WERI-Rb-1 (cell line): Measurements from ENCODE around the gene UIMC1.

Experiments
- DNase-seq: peaks from one replicate; pipeline ENCODE4 v3.0.0-alpha.2; 2020
- H3K27ac ChIP-seq: fragments of 250-450 bp; sonication (Bioruptor Pico); 2 replicates; pipeline ENCODE4 v1.5.1; 2020; ENCODE audit warnings: mild to moderate bottlenecking, moderate library complexity
- H3K27me3 ChIP-seq: fragments of 250-450 bp; sonication (Bioruptor Pico); 2 replicates; pipeline ENCODE4 v1.5.1; 2021; ENCODE audit warnings: mild to moderate bottlenecking, low read depth, moderate library complexity; ENCODE audit not compliant: insufficient read depth, severe bottlenecking
- H3K36me3 ChIP-seq: fragments of 250-450 bp; sonication (Bioruptor Pico); 2 replicates; pipeline ENCODE4 v1.5.1; 2020; ENCODE audit warnings: mild to moderate bottlenecking, moderate library complexity
- H3K4me3 ChIP-seq: 2 replicates; pipeline ENCODE4 v1.5.1; 2011; ENCODE audit warnings: low read depth, mild to moderate bottlenecking, control low read depth, low read length
- H3K9me3 ChIP-seq: fragments of 250-450 bp; sonication (Bioruptor Pico); 2 replicates; pipeline ENCODE4 v1.5.1; 2021; ENCODE audit warnings: mild to moderate bottlenecking, moderate library complexity; ENCODE audit not compliant: severe bottlenecking
- CTCF ChIP-seq: IDR thresholded peaks from 2 replicates; pipeline ENCODE4 v1.5.1; 2011; ENCODE audit warnings: low read depth, mild to moderate bottlenecking, control low read depth, inconsistent platforms, low read length

Gene UIMC1

GRCh38 chr5:177043114-177043513 is 36.5 kb upstream of the UIMC1 start:
- Histone ChIP-seq H3K4me3 (no peak overlapping the region), H3K27me3 (no peaks in the 10 kb centered on the region), H3K27ac (no peak overlapping the region), H3K36me3 (peaks cover 5% of the 10 kb centered on the region), H3K9me3 (no peaks in the 10 kb centered on the region)
- DNase-seq: no peak
- no peak for TF ChIP-seq CTCF

- DNase-seq: no peak
- Histone ChIP-seq H3K27ac (no peak overlapping the region), H3K9me3 (no peaks in the 10 kb centered on the region), H3K36me3 (peaks cover 5% of the 10 kb centered on the region), H3K27me3 (no peaks in the 10 kb centered on the region), H3K4me3 (no peak overlapping the region)
- no peak for TF ChIP-seq CTCF
These were observed 35.4 kb upstream of the UIMC1 start for GRCh38 chr5:177041936-177042335.

GRCh38 chr5:177040814-177041420 is 34.3 kb upstream of the UIMC1 start:
- H3K27ac ChIP-seq: no peak overlapping the region
- H3K36me3 ChIP-seq: peaks cover 5% of the 10 kb centered on the region
- TF ChIP-seq CTCF: no peak
- no peaks in the 10 kb centered on the region for H3K27me3 ChIP-seq
- H3K4me3 ChIP-seq: no peak overlapping the region
- DNase-seq: no peak
- no peaks in the 10 kb centered on the region for H3K9me3 ChIP-seq

GRCh38 chr5:177036921-177037320 is 30.3 kb upstream of the UIMC1 start:
- no peak for TF ChIP-seq CTCF
- H3K9me3 ChIP-seq: no peaks in the 10 kb centered on the region
- DNase-seq: no peak
- no peaks in the 10 kb centered on the region for H3K27me3 ChIP-seq
- no peak overlapping the region for H3K4me3 ChIP-seq
- H3K36me3 ChIP-seq: peaks cover 3% of the 10 kb centered on the region
- no peak overlapping the region for H3K27ac ChIP-seq

GRCh38 chr5:177036443-177036842 is 29.9 kb upstream of the UIMC1 start:
- DNase-seq: no peak
- no peaks in the 10 kb centered on the region for H3K9me3 ChIP-seq
- H3K27ac ChIP-seq: no peak overlapping the region
- no peak overlapping the region for H3K4me3 ChIP-seq
- no peak for TF ChIP-seq CTCF
- no peaks in the 10 kb centered on the region for H3K27me3 ChIP-seq
- H3K36me3 ChIP-seq: no peaks in the 10 kb centered on the region

GRCh38 chr5:177035976-177036375 is 29.4 kb upstream of the UIMC1 start:
- DNase-seq: no peak
- Histone ChIP-seq H3K36me3 (no peaks in the 10 kb centered on the region), H3K9me3 (no peaks in the 10 kb centered on the region), H3K4me3 (no peak overlapping the region), H3K27me3 (no peaks in the 10 kb centered on the region), H3K27ac (no peak overlapping the region)
- TF ChIP-seq CTCF: no peak
